Hepatocyte (in vitro differentiated cells): ENCODE data around the gene NCOR1.

Experiments used
- EZH2 ChIP-seq: fragments of 200-600 bp; sonication (generic); IDR thresholded peaks from 2 replicates; pipeline ENCODE4 v1.6.1; 2016; ENCODE audit warnings: antibody characterized with exemption, mild to moderate bottlenecking, borderline replicate concordance
- TF ChIP-seq, protein P1 (sequence below): fragments of 200-600 bp; sonication (generic); IDR thresholded peaks from 2 replicates; pipeline ENCODE4 v1.5.1; 2016; ENCODE audit warnings: antibody characterized with exemption, mild to moderate bottlenecking; ENCODE audit not compliant: poor library complexity

- TF ChIP-seq, protein P1, sequence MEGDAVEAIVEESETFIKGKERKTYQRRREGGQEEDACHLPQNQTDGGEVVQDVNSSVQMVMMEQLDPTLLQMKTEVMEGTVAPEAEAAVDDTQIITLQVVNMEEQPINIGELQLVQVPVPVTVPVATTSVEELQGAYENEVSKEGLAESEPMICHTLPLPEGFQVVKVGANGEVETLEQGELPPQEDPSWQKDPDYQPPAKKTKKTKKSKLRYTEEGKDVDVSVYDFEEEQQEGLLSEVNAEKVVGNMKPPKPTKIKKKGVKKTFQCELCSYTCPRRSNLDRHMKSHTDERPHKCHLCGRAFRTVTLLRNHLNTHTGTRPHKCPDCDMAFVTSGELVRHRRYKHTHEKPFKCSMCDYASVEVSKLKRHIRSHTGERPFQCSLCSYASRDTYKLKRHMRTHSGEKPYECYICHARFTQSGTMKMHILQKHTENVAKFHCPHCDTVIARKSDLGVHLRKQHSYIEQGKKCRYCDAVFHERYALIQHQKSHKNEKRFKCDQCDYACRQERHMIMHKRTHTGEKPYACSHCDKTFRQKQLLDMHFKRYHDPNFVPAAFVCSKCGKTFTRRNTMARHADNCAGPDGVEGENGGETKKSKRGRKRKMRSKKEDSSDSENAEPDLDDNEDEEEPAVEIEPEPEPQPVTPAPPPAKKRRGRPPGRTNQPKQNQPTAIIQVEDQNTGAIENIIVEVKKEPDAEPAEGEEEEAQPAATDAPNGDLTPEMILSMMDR, result no peak
- no peak for TF ChIP-seq EZH2
Measured at GRCh38 chr17:16199093-16199492, 16.2 kb downstream of the NCOR1 start.
